ENCODE measurements around the gene SPCS2. TPM values are rescaled to one million over a fixed set of nuclear protein-coding genes. Genes with fewer than 3 reads are reported as not detected.

Gene SPCS2
- total and polyA plus RNA-seq, 2 of the 8 experiments (the other 6 are each of a cell fraction or from before 2014, with no cell fraction given) = 92.7 to 161 TPM

- Histone ChIP-seq H3K14ac (ENCODE audit: insufficient read length) (no peak overlapping the region), H3K56ac (replicated peaks; ENCODE audit: insufficient read length, low read depth, low read length) (no peak overlapping the region), H3K4me3 (ENCODE audit: extremely low read depth in 1 of 4, insufficient read depth in 2 of 4, low read depth in 3 of 4, low read length in 4 of 4) (no peak overlapping the region), H3K23me2 (ENCODE audit: low read depth, low read length) (no peaks in the 10 kb centered on the region), H2BK120ac (replicated peaks; ENCODE audit: low read depth, low read length) (no peak overlapping the region), H3K4me2 (ENCODE audit: insufficient read depth in 1 of 2, low read depth in 2 of 2, low read length in 2 of 2) (no peak overlapping the region), H4K5ac (ENCODE audit: insufficient read length, low read depth, low read length) (no peak overlapping the region), H2BK12ac (ENCODE audit: low read depth, low read length) (no peak overlapping the region), H2BK20ac (ENCODE audit: low read length) (no peak overlapping the region), H2AFZ (ENCODE audit: low read length) (no peak overlapping the region), H3K18ac (ENCODE audit: extremely low read depth, low read length) (no peak overlapping the region), H3K27ac (ENCODE audit: low read depth, low read length) (no peak overlapping the region), H3K23ac (ENCODE audit: insufficient read length) (no peak overlapping the region), H3K9me3 (ENCODE audit: insufficient read depth in 2 of 2, low read depth in 1 of 2, low read length in 1 of 2) (no peaks in the 10 kb centered on the region), H3K79me2 (ENCODE audit: control insufficient read depth in 1 of 2, insufficient read depth in 2 of 2, low read length in 2 of 2) (no peaks in the 10 kb centered on the region), H2BK5ac (ENCODE audit: low read depth, low read length) (no peak overlapping the region), H4K20me1 (replicated peaks in 1 of 2; ENCODE audit: control insufficient read depth in 1 of 2, insufficient read depth in 2 of 2, low read length in 2 of 2) (peaks cover 0 to 2% of the 10 kb centered on the region in 2 experiments), H3K9ac (replicated peaks in 1 of 4; ENCODE audit: extremely low read depth in 1 of 4, low read depth in 3 of 4, low read length in 3 of 4) (no peak overlapping the region), H2BK15ac (ENCODE audit: low read length) (no peak overlapping the region), H3K27me3 (replicated peaks in 1 of 4; ENCODE audit: control insufficient read depth in 3 of 4, extremely low read depth in 1 of 4, insufficient read depth in 3 of 4, low read length in 3 of 4) (no peaks in the 10 kb centered on the region), H4K8ac (ENCODE audit: extremely low read depth, insufficient read depth, low read length) (no peak overlapping the region), H3K4ac (replicated peaks; ENCODE audit: insufficient read length, low read depth, low read length) (no peak overlapping the region), H4K91ac (replicated peaks; ENCODE audit: insufficient read length, low read length) (no peak overlapping the region), H2AK5ac (ENCODE audit: low read depth, low read length) (no peak overlapping the region), H3K4me1 (replicated peaks in 1 of 4; ENCODE audit: control insufficient read depth in 3 of 4, insufficient read depth in 4 of 4, low read length in 3 of 4) (no peaks in the 10 kb centered on the region), H3K36me3 (ENCODE audit: control insufficient read depth in 2 of 4, insufficient read depth in 4 of 4, low read length in 3 of 4) (no peaks in the 10 kb centered on the region; a peak in 3 of 8 replicates), H3K79me1 (ENCODE audit: low read depth, low read length) (no peaks in the 10 kb centered on the region)
- no peak for DNase-seq (ENCODE audit: low read depth in 1 of 2, low spot score in 2 of 2)
- no peak for FAIRE-seq
- ChIA-PET CTCF (ENCODE audit: partially characterized antibody) (interaction anchor here (1.5 kb wide), 1 partner anchor 25 kb away, joined by 3 read pairs; no protein-coding TSS in a partner anchor), POLR2A (ENCODE audit: partially characterized antibody) (no interaction called here)
- TF ChIP-seq SP2 (IDR thresholded peaks at IDR 0.05; ENCODE audit: low read length) (no peak), EZH2 (IDR thresholded peaks at IDR 0.05; ENCODE audit: low read depth, low read length, severe bottlenecking) (no peak), HDAC6 (IDR thresholded peaks at IDR 0.05; ENCODE audit: low read depth, low read length) (no peak), ATF3 (IDR thresholded peaks at IDR 0.05; ENCODE audit: insufficient read depth, low read depth, low read length) (no peak), JUN (IDR thresholded peaks at IDR 0.05; ENCODE audit: low read depth, low read length) (no peak), KDM5A (IDR thresholded peaks at IDR 0.05; ENCODE audit: low read length) (no peak), RFX5 (IDR thresholded peaks at IDR 0.05; ENCODE audit: borderline replicate concordance, low read depth, low read length) (no peak), ZNF274 (IDR thresholded peaks at IDR 0.05; ENCODE audit: borderline replicate concordance, extremely low read depth, low read length) (no peak), CBX8 (IDR thresholded peaks at IDR 0.05; ENCODE audit: borderline replicate concordance, low read depth, low read length) (no peak)
- WGBS, 2 experiments (ENCODE audit: extremely low coverage in 1 of 2, insufficient coverage in 1 of 2, insufficient read length in 1 of 2, insufficient replicate concordance in 2 of 2, low coverage in 1 of 2, low lambda C conversion rate in 2 of 2, missing lambda C conversion rate in 1 of 2) = 94 to 100% methylated on average over 2 of the region's 2 CpGs
These were observed 15.3 kb upstream of the SPCS2 start for GRCh38 chr11:74933765-74934164.

Data from H1 (cell line).